Activated naive CD8-positive, alpha-beta T cell (primary cell): ENCODE measurements around the gene CCDC83.

Experiments used
- H3K27ac Mint-ChIP-seq: one replicate; pipeline ENCODE4 v1.8.0; 2021; ENCODE audit warnings: mixed read lengths
- H3K27me3 Mint-ChIP-seq: one replicate; pipeline ENCODE4 v1.8.0; 2021; ENCODE audit warnings: mixed read lengths
- H3K36me3 Mint-ChIP-seq: one replicate; pipeline ENCODE4 v1.8.0; 2021; ENCODE audit warnings: mixed read lengths
- H3K4me1 Mint-ChIP-seq: one replicate; pipeline ENCODE4 v1.8.0; 2021; ENCODE audit warnings: low read depth, mixed read lengths
- H3K4me3 Mint-ChIP-seq: one replicate; pipeline ENCODE4 v1.8.0; 2021; ENCODE audit warnings: mild to moderate bottlenecking, mixed read lengths
- H3K9me3 Mint-ChIP-seq: one replicate; pipeline ENCODE4 v1.8.0; 2021; ENCODE audit warnings: low read depth, mixed read lengths

CCDC83 gene

GRCh38 chr11:85934596-85935169 lies 79.5 kb downstream of the CCDC83 start:
- Mint-ChIP-seq H3K27ac (no peak overlapping the region), H3K4me3 (no peak overlapping the region), H3K36me3 (no peaks in the 10 kb centered on the region), H3K27me3 (peaks cover 3% of the 10 kb centered on the region), H3K9me3 (peaks cover 6% of the 10 kb centered on the region), H3K4me1 (no peaks in the 10 kb centered on the region)

GRCh38 chr11:85935751-85936150 lies 80.6 kb downstream of the CCDC83 start:
- H3K27ac Mint-ChIP-seq: no peak overlapping the region
- H3K4me1 Mint-ChIP-seq: no peaks in the 10 kb centered on the region
- H3K36me3 Mint-ChIP-seq: no peaks in the 10 kb centered on the region
- H3K27me3 Mint-ChIP-seq: no peaks in the 10 kb centered on the region
- no peaks in the 10 kb centered on the region for H3K9me3 Mint-ChIP-seq
- H3K4me3 Mint-ChIP-seq: no peak overlapping the region

- no peaks in the 10 kb centered on the region for H3K27me3 Mint-ChIP-seq
- H3K36me3 Mint-ChIP-seq: no peaks in the 10 kb centered on the region
- H3K4me3 Mint-ChIP-seq: no peak overlapping the region
- H3K27ac Mint-ChIP-seq: no peak overlapping the region
- no peaks in the 10 kb centered on the region for H3K4me1 Mint-ChIP-seq
- H3K9me3 Mint-ChIP-seq: no peaks in the 10 kb centered on the region
These were observed 82.7 kb downstream of the CCDC83 start for GRCh38 chr11:85937835-85938234.

- Mint-ChIP-seq H3K27ac (no peak overlapping the region), H3K36me3 (no peaks in the 10 kb centered on the region), H3K4me3 (no peak overlapping the region), H3K27me3 (no peaks in the 10 kb centered on the region), H3K9me3 (no peaks in the 10 kb centered on the region), H3K4me1 (no peaks in the 10 kb centered on the region)
These were observed 84.2 kb downstream of the CCDC83 start for GRCh38 chr11:85939099-85940015.

- Mint-ChIP-seq H3K4me1 (peaks cover 4% of the 10 kb centered on the region), H3K9me3 (no peaks in the 10 kb centered on the region), H3K27me3 (no peaks in the 10 kb centered on the region), H3K4me3 (no peak overlapping the region), H3K27ac (no peak overlapping the region), H3K36me3 (peaks cover 7% of the 10 kb centered on the region)
These were observed 86.3 kb downstream of the CCDC83 start for GRCh38 chr11:85941380-85941973.

GRCh38 chr11:85945296-85945695 lies 90.1 kb downstream of the CCDC83 start:
- Mint-ChIP-seq H3K27me3 (no peaks in the 10 kb centered on the region), H3K4me1 (peaks cover 20% of the 10 kb centered on the region), H3K4me3 (no peak overlapping the region), H3K27ac (no peak overlapping the region), H3K9me3 (peaks cover 4% of the 10 kb centered on the region), H3K36me3 (peaks cover 7% of the 10 kb centered on the region)

- Mint-ChIP-seq H3K27ac (no peak overlapping the region), H3K36me3 (peaks cover 7% of the 10 kb centered on the region), H3K9me3 (peaks cover 6% of the 10 kb centered on the region), H3K27me3 (no peaks in the 10 kb centered on the region), H3K4me3 (no peak overlapping the region), H3K4me1 (peaks cover 20% of the 10 kb centered on the region)
These were observed 90.6 kb downstream of the CCDC83 start for GRCh38 chr11:85945788-85946187.

- no peak overlapping the region for H3K27ac Mint-ChIP-seq
- no peak overlapping the region for H3K4me3 Mint-ChIP-seq
- peaks cover 7% of the 10 kb centered on the region for H3K36me3 Mint-ChIP-seq
- peaks cover 10% of the 10 kb centered on the region for H3K9me3 Mint-ChIP-seq
- H3K4me1 Mint-ChIP-seq: peaks cover 20% of the 10 kb centered on the region
- no peaks in the 10 kb centered on the region for H3K27me3 Mint-ChIP-seq
These were observed 91.0 kb downstream of the CCDC83 start for GRCh38 chr11:85946221-85946620.

- H3K4me1 Mint-ChIP-seq: peaks cover 20% of the 10 kb centered on the region
- H3K9me3 Mint-ChIP-seq: peaks cover 14% of the 10 kb centered on the region
- H3K27ac Mint-ChIP-seq: peak overlapping the region; percentile 73
- H3K36me3 Mint-ChIP-seq: peaks cover 7% of the 10 kb centered on the region
- H3K4me3 Mint-ChIP-seq: no peak overlapping the region
- H3K27me3 Mint-ChIP-seq: no peaks in the 10 kb centered on the region
These were observed 92.5 kb downstream of the CCDC83 start for GRCh38 chr11:85947431-85948272.

- Mint-ChIP-seq H3K4me3 (peak overlapping the region; percentile 4), H3K4me1 (peaks cover 20% of the 10 kb centered on the region), H3K27me3 (no peaks in the 10 kb centered on the region), H3K36me3 (peaks cover 15% of the 10 kb centered on the region), H3K27ac (peak overlapping the region; percentile 46), H3K9me3 (peaks cover 19% of the 10 kb centered on the region)
These were observed 93.7 kb downstream of the CCDC83 start for GRCh38 chr11:85948884-85949283.

GRCh38 chr11:85949798-85950197 lies 94.6 kb downstream of the CCDC83 start:
- Mint-ChIP-seq H3K27ac (no peak overlapping the region), H3K27me3 (no peaks in the 10 kb centered on the region), H3K9me3 (peaks cover 19% of the 10 kb centered on the region), H3K4me3 (no peak overlapping the region), H3K36me3 (peaks cover 21% of the 10 kb centered on the region), H3K4me1 (peaks cover 20% of the 10 kb centered on the region)

GRCh38 chr11:85950317-85951048 lies 95.3 kb downstream of the CCDC83 start:
- Mint-ChIP-seq H3K27ac (peak overlapping the region; percentile 59), H3K36me3 (peaks cover 22% of the 10 kb centered on the region), H3K4me3 (no peak overlapping the region), H3K4me1 (peaks cover 19% of the 10 kb centered on the region), H3K27me3 (no peaks in the 10 kb centered on the region), H3K9me3 (peaks cover 22% of the 10 kb centered on the region)

GRCh38 chr11:85951049-85951405 lies 95.8 kb downstream of the CCDC83 start:
- peak overlapping the region; percentile 59 for H3K27ac Mint-ChIP-seq
- H3K9me3 Mint-ChIP-seq: peaks cover 22% of the 10 kb centered on the region
- peaks cover 19% of the 10 kb centered on the region for H3K4me1 Mint-ChIP-seq
- H3K27me3 Mint-ChIP-seq: no peaks in the 10 kb centered on the region
- no peak overlapping the region for H3K4me3 Mint-ChIP-seq
- H3K36me3 Mint-ChIP-seq: peaks cover 22% of the 10 kb centered on the region

GRCh38 chr11:85951428-85952107 lies 96.4 kb downstream of the CCDC83 start:
- Mint-ChIP-seq H3K27ac (peak overlapping the region; percentile 2), H3K36me3 (peaks cover 26% of the 10 kb centered on the region), H3K9me3 (peaks cover 22% of the 10 kb centered on the region), H3K4me1 (peaks cover 15% of the 10 kb centered on the region), H3K27me3 (no peaks in the 10 kb centered on the region), H3K4me3 (no peak overlapping the region)
